ENCODE data around the gene NDUFB3. TPM values are rescaled to one million over a fixed set of nuclear protein-coding genes. Genes with fewer than 3 reads are reported as not detected.

Gene NDUFB3
- total RNA-seq: 58.4 TPM

GRCh38 chr2:201071479-201072200 lies at the start of gene NDUFB3, which contains the start of gene HYCC2:
TSS of gene NDUFB3 (plus strand) at chr2:201072001. CDS start at chr2:201078883, 6,882 bp downstream.
TSS of gene HYCC2 (minus strand) at chr2:201071671. CDS start at chr2:201024009, 47,662 bp downstream.

GRCh38 chr2:201116115-201116958 lies 44.5 kb downstream of the NDUFB3 start, which contains the start of gene CFLAR:
TSS of gene CFLAR (plus strand) at chr2:201116164. CDS start at chr2:201129866, 13,702 bp downstream.

Small RNAs within 50 kb of the gene (small RNA-seq; reads per million reads assigned to genes)
- not detected for gene RNU6-1206P (ENCODE audit: low replicate concordance)

Other genes starting within 250 kb of the NDUFB3 start
- 209 TPM for gene CLK1, start 207.3 kb upstream of the NDUFB3 start, total RNA-seq
- gene PPIL3, start 182.9 kb upstream of the NDUFB3 start, total RNA-seq: 55.1 TPM
- gene NIF3L1, start 182.6 kb upstream of the NDUFB3 start, total RNA-seq: 30.4 TPM
- gene ORC2, start 108.3 kb upstream of the NDUFB3 start, total RNA-seq: 18.7 TPM
- gene HYCC2, start 330 bp upstream of the NDUFB3 start, total RNA-seq: 20.3 TPM
- 115 TPM for gene CFLAR, start 44.2 kb downstream of the NDUFB3 start, total RNA-seq
- 23.4 TPM for gene CASP10, start 111.1 kb downstream of the NDUFB3 start, total RNA-seq
- gene CASP8, start 188.5 kb downstream of the NDUFB3 start, total RNA-seq: 14.5 TPM

All from metanephros (tissue), 2 donors.